Measurements from ENCODE around the gene PDZD11.
A peak's percentile ranks its signal among the peaks of the same experiment; 100 is the strongest.
"Not testable (repeated sequence)": the region's sequence is repeated elsewhere in the genome, so short reads cannot be mapped to it uniquely, and the experiment has no call there.

PDZD11 gene

GRCh38 chrX:70289793-70290770, at the start of gene PDZD11, which contains the start of gene KIF4A:
Gene PDZD11, minus strand, starts transcription at chrX:70289927. Its CDS starts 586 bp downstream, at chrX:70289341.
Gene KIF4A, plus strand, starts transcription at chrX:70290104. Its CDS starts 355 bp downstream, at chrX:70290459.
- DNase-seq = peak; percentile 93

- DNase-seq = peak; percentile 8
Measured at GRCh38 chrX:70338290-70338689, 48.6 kb upstream of the PDZD11 start.

GRCh38 chrX:70336767-70337166, 47.0 kb upstream of the PDZD11 start:
- no peak for DNase-seq

GRCh38 chrX:70332600-70332999, 42.9 kb upstream of the PDZD11 start:
- peak; percentile 3 for DNase-seq

GRCh38 chrX:70331161-70331560, 41.4 kb upstream of the PDZD11 start:
- DNase-seq = no peak

GRCh38 chrX:70324326-70324725, 34.6 kb upstream of the PDZD11 start:
- DNase-seq = no peak

- DNase-seq = not testable (repeated sequence)
Measured at GRCh38 chrX:70323628-70324027, 33.9 kb upstream of the PDZD11 start.

- DNase-seq = no peak
Measured at GRCh38 chrX:70322784-70323183, 33.1 kb upstream of the PDZD11 start.

- no peak for DNase-seq
Measured at GRCh38 chrX:70313503-70313902, 23.8 kb upstream of the PDZD11 start.

GRCh38 chrX:70301716-70302115, 12.0 kb upstream of the PDZD11 start:
- DNase-seq = no peak

- DNase-seq = no peak
Measured at GRCh38 chrX:70293621-70294020, 3.9 kb upstream of the PDZD11 start.

GRCh38 chrX:70292788-70293187, 3.1 kb upstream of the PDZD11 start:
- DNase-seq = no peak

- DNase-seq = no peak
Measured at GRCh38 chrX:70289168-70289792, 447 bp downstream of the PDZD11 start.

- no peak for DNase-seq
Measured at GRCh38 chrX:70281951-70282350, 7.8 kb downstream of the PDZD11 start, which contains the start of gene RAB41. Gene RAB41, plus strand, starts transcription at chrX:70282172. Its CDS starts 46 bp downstream, at chrX:70282218.

- DNase-seq = no peak
Measured at GRCh38 chrX:70280573-70280972, 9.2 kb downstream of the PDZD11 start.

- DNase-seq = no peak
Measured at GRCh38 chrX:70279081-70279480, 10.6 kb downstream of the PDZD11 start.

- DNase-seq = not testable (repeated sequence)
Measured at GRCh38 chrX:70274029-70274428, 15.7 kb downstream of the PDZD11 start.

GRCh38 chrX:70268034-70268433, 21.7 kb downstream of the PDZD11 start, which contains the start of gene ARR3:
Gene ARR3, plus strand, starts transcription at chrX:70268334. Its CDS starts 1,052 bp downstream, at chrX:70269386.
- DNase-seq = no peak

- DNase-seq = peak; percentile 3
Measured at GRCh38 chrX:70264784-70265183, 24.9 kb downstream of the PDZD11 start.

- peak; percentile 54 for DNase-seq
Measured at GRCh38 chrX:70262952-70263567, 26.7 kb downstream of the PDZD11 start.

GRCh38 chrX:70260104-70260503, 29.6 kb downstream of the PDZD11 start, which contains the start of gene P2RY4:
Gene P2RY4, minus strand, starts transcription at chrX:70260204. Its CDS starts 580 bp downstream, at chrX:70259624.
- DNase-seq = no peak

- DNase-seq = peak; percentile 3
Measured at GRCh38 chrX:70257423-70258288, 32.1 kb downstream of the PDZD11 start.
